ENCODE measurements around the gene TMEM178B. TPM values are rescaled to one million over a fixed set of nuclear protein-coding genes. Genes with fewer than 3 reads are reported as not detected.

TMEM178B gene
- total and polyA plus RNA-seq, 9 of the 15 experiments (the other 6 are each of a cell fraction or from before 2014, with no cell fraction given) = under 0.01 to 0.03 (median 0.01) TPM; not detected in 5

DNA sequence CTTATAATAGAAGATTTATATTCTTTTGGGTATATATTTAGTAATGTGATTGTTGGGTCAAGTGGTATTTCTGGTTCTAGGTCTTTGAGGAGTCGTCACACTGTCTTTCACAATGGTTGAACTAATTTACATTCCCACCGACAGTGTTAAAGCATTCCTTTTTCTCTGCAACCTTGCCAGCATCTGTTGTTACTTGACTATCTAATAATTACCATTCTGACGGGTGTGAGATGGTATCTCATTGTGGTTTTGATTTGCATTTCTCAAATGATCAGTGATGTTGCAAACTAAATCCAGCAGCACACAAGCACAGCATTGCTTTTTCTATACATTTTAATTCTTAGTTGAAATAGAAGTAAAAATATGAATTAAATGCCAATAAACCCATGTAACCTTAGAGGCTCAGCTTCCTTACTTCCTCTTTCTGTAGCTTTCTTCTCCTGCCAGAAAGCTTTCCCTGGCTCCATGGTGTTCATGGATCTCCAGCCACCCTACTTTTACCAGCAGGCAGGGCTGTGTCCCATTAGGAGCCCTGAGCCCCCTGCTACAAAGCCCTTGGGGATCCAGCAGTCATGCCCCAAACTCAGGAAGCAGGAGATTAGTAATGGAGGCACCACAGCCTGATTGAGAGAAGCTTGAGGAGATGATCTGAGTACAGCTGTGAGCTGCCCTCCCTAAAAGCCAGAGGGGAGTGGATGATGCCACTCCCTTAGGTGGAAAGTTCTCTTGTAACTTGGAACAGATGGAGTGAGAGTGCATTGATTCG lies 158.6 kb downstream of the TMEM178B start:
- in situ Hi-C loops (cut with MboI) (no loop called here), intact Hi-C loops (cut with micrococcal nuclease) (no loop called here)
- H2AFZ ChIP-seq (ENCODE audit: low read depth, low read length) = no peak overlapping the region
- H3K9me1 ChIP-seq (ENCODE audit: control insufficient read depth, insufficient read depth, low read length) = no peaks in the 10 kb centered on the region
- H4K20me1 ChIP-seq (replicated peaks; ENCODE audit: control insufficient read depth, insufficient read depth, low read length) = no peaks in the 10 kb centered on the region
- no peak overlapping the region for H3K27ac ChIP-seq (ENCODE audit: extremely low read depth, low read depth, low read length)
- DNase-seq (ENCODE audit: extremely low read depth in 1 of 4, low spot score in 3 of 4) (no peak), ATAC-seq (no peak), FAIRE-seq (no peak)
- H3K79me2 ChIP-seq (ENCODE audit: control insufficient read depth, insufficient read depth, low read length) = no peaks in the 10 kb centered on the region
- no TSS peak for BruUV-seq (replicated peaks)
- H3K9me3 ChIP-seq (replicated peaks; ENCODE audit: control insufficient read depth, insufficient read depth, low read depth, low read length) = no peaks in the 10 kb centered on the region
- CTCF ChIA-PET (ENCODE audit: low intra/inter-chr PET ratio) = no interaction called here
- POLR2A ChIA-PET = no interaction called here
- no peaks in the 10 kb centered on the region for H3K36me3 ChIP-seq (ENCODE audit: control insufficient read depth, insufficient read depth, low read length)
- WGBS (ENCODE audit: insufficient coverage, low coverage, missing lambda C conversion rate) = under 1% methylated on average over 4 of the region's 4 CpGs
- no peaks in the 10 kb centered on the region for H3K4me1 ChIP-seq (replicated peaks in 1 of 2; ENCODE audit: control insufficient read depth in 2 of 2, insufficient read depth in 2 of 2, low read length in 2 of 2)
- no peak overlapping the region for H3K4me3 ChIP-seq
- H3K9ac ChIP-seq (ENCODE audit: insufficient read depth in 1 of 2, low read depth in 2 of 2, low read length in 2 of 2) = no peak overlapping the region
- TF ChIP-seq CSDE1 (IDR thresholded peaks at IDR 0.05) = no peak
- no peak for TF ChIP-seq BRD4 (IDR thresholded peaks at IDR 0.05)
- TF ChIP-seq HDGF (IDR thresholded peaks at IDR 0.05) = no peak
- no peak for TF ChIP-seq SMARCB1 (IDR thresholded peaks at IDR 0.05; ENCODE audit: insufficient read length, low read depth)
- no peak for TF ChIP-seq SIN3B (IDR thresholded peaks at IDR 0.05; ENCODE audit: low read depth)
- TF ChIP-seq, protein P1, sequence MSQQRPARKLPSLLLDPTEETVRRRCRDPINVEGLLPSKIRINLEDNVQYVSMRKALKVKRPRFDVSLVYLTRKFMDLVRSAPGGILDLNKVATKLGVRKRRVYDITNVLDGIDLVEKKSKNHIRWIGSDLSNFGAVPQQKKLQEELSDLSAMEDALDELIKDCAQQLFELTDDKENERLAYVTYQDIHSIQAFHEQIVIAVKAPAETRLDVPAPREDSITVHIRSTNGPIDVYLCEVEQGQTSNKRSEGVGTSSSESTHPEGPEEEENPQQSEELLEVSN (IDR thresholded peaks at IDR 0.05; ENCODE audit: borderline replicate concordance in 1 of 2, extremely low read depth in 1 of 2, insufficient read depth in 1 of 2, insufficient read length in 1 of 2, low read depth in 1 of 2, low read length in 1 of 2, poor library complexity in 1 of 2, severe bottlenecking in 1 of 2) = no peak
- TF ChIP-seq POLR2A (conservative IDR thresholded peaks at IDR 0.05) = no peak
- TF ChIP-seq TBL1XR1 (IDR thresholded peaks at IDR 0.05; ENCODE audit: low read length in 2 of 2) = no peak
- TF ChIP-seq TGIF2 (CRISPR knock-in tag; IDR thresholded peaks at IDR 0.05) = no peak
- no peak for TF ChIP-seq XRCC4 (IDR thresholded peaks at IDR 0.05; ENCODE audit: extremely low read depth, insufficient read depth, insufficient read length)
- H3K27me3 ChIP-seq (ENCODE audit: control insufficient read depth in 2 of 2, insufficient read depth in 2 of 2, low read length in 2 of 2) = no peaks in the 10 kb centered on the region
- no peak overlapping the region for H3K4me2 ChIP-seq (ENCODE audit: insufficient read depth, low read length)
